Left cardiac atrium (tissue), 4 donors: ENCODE measurements around the gene TM4SF1. TPM values are rescaled to one million over a fixed set of nuclear protein-coding genes. Genes with fewer than 3 reads are reported as not detected.

ENCODE experiments used
- ATAC-seq, 2 donors: fragments of 200-7000 bp; cut with Tn5 transposase; one replicate each; pipeline ENCODE4 v1.9.1; 2020; ENCODE audit warnings: mild to moderate bottlenecking in 2 of 2, moderate library complexity in 2 of 2
- DNase-seq: peaks from one replicate; pipeline ENCODE4 v3.0.0-alpha.2; 2020
- intact Hi-C, 2 donors: fragments of 100-400 bp; cut with DNase I; formaldehyde crosslinking; loops; one replicate each; pipeline versions ENCODE4 v1.14.1 to v1.15.1; 2022 to 2023
- long read RNA-seq: library from polyadenylated mRNA; unstranded; transcript quantifications from one replicate; pipeline ENCODE4 v2.0.0, GENCODE V29; 2021
- total RNA-seq, 2 donors: library from RNA; stranded (reverse); fragmentation: NEBNext Ultra II Directional; extraction: Animal tissue kit (Norgen Biotek cat#: 25700); gene quantifications; one replicate each; pipeline ENCODE4 v1.2.1, GENCODE V29; 2021
- donor health status: DM: no; HTN: yes; CAD: no.
- donor health status: DM: no; HTN: yes; CAD: no; lungs with severe emphysema.
- donor health status: DM: yes; HTN: yes; CAD: no.
- donor health status: Dilated cardiomyopathy.

TM4SF1 gene
- total RNA-seq = 100 to 1,000 TPM; 125 to 194 TPM
- long read RNA-seq, transcript TM4SF1-204 (4 exons, 976 nt) = minor isoform, 8 of 295 reads
- long read RNA-seq, transcript TM4SF1-201 (5 exons, 1,771 nt) = major isoform, 283 of 295 reads
- long read RNA-seq, partial matches to known transcripts = 1 of 295 reads
- long read RNA-seq, other reads (novel, unspliced or antisense) = 3 of 295 reads

- intact Hi-C loops = no loop called here
- peak; percentile 87 to 88 for ATAC-seq
Observed at GRCh38 chr3:149377408-149378364, at the start of gene TM4SF1. TSS of gene TM4SF1 (minus strand) at chr3:149377649. CDS start at chr3:149377547, 102 bp downstream.

GRCh38 chr3:149426325-149426724 is 48.9 kb upstream of the TM4SF1 start:
- no peak for ATAC-seq
- intact Hi-C loops = no loop called here
- DNase-seq = no peak

More at GRCh38 chr3:149377408-149378364, at the start of gene TM4SF1:
- DNase-seq = peak; percentile 86

GRCh38 chr3:149424918-149425317 is 47.5 kb upstream of the TM4SF1 start:
- ATAC-seq (peak in 1 of 2 donors; percentile 72), DNase-seq (no peak)
- intact Hi-C loops = no loop called here

GRCh38 chr3:149421764-149422163 is 44.3 kb upstream of the TM4SF1 start:
- ATAC-seq (no peak), DNase-seq (no peak)
- intact Hi-C loops = no loop called here

GRCh38 chr3:149419816-149420215 is 42.4 kb upstream of the TM4SF1 start:
- DNase-seq = no peak
- no peak for ATAC-seq
- intact Hi-C loops = no loop called here

- intact Hi-C loops = no loop called here
- no peak for ATAC-seq
- no peak for DNase-seq
Observed at GRCh38 chr3:149417727-149418126, 40.3 kb upstream of the TM4SF1 start.

- intact Hi-C loops = no loop called here
- ATAC-seq (no peak), DNase-seq (no peak)
Observed at GRCh38 chr3:149417174-149417573, 39.7 kb upstream of the TM4SF1 start.

- ATAC-seq = no peak
- DNase-seq = no peak
- intact Hi-C loops = no loop called here
Observed at GRCh38 chr3:149415484-149415883, 38.0 kb upstream of the TM4SF1 start.

GRCh38 chr3:149414557-149415231 is 37.2 kb upstream of the TM4SF1 start:
- intact Hi-C loops = no loop called here

GRCh38 chr3:149411583-149411982 is 34.1 kb upstream of the TM4SF1 start:
- DNase-seq (no peak), ATAC-seq (no peak)
- intact Hi-C loops = no loop called here

More at GRCh38 chr3:149414557-149415231, 37.2 kb upstream of the TM4SF1 start:
- DNase-seq (no peak), ATAC-seq (peak; percentile 59 to 64)

GRCh38 chr3:149409351-149409750 is 31.9 kb upstream of the TM4SF1 start:
- intact Hi-C loops = no loop called here
- no peak for ATAC-seq
- DNase-seq = no peak

GRCh38 chr3:149407898-149408297 is 30.4 kb upstream of the TM4SF1 start:
- intact Hi-C loops = no loop called here
- ATAC-seq (no peak), DNase-seq (no peak)

- ATAC-seq (no peak), DNase-seq (no peak)
- intact Hi-C loops = no loop called here
Observed at GRCh38 chr3:149406244-149406752, 28.8 kb upstream of the TM4SF1 start.

- intact Hi-C loops = no loop called here
- ATAC-seq = no peak
- no peak for DNase-seq
Observed at GRCh38 chr3:149403443-149403842, 26.0 kb upstream of the TM4SF1 start.

GRCh38 chr3:149402481-149402880 is 25.0 kb upstream of the TM4SF1 start:
- ATAC-seq = no peak
- intact Hi-C loops = no loop called here
- no peak for DNase-seq

- intact Hi-C loops = no loop called here
- ATAC-seq (peak in 1 of 2 donors; percentile 35), DNase-seq (no peak)
Observed at GRCh38 chr3:149401926-149402310, 24.5 kb upstream of the TM4SF1 start.

- DNase-seq (no peak), ATAC-seq (peak in 1 of 2 donors; percentile 93)
- intact Hi-C loops = no loop called here
Observed at GRCh38 chr3:149401212-149401925, 23.9 kb upstream of the TM4SF1 start.

- no peak for ATAC-seq
- intact Hi-C loops = no loop called here
- DNase-seq = no peak
Observed at GRCh38 chr3:149400645-149401044, 23.2 kb upstream of the TM4SF1 start.

GRCh38 chr3:149398296-149398695 is 20.8 kb upstream of the TM4SF1 start:
- ATAC-seq = no peak
- no peak for DNase-seq
- intact Hi-C loops = loop anchor here in 1 of 2 donors (5.0 kb wide), 1 partner anchor 79 kb away; no protein-coding TSS in a partner anchor
